SK-N-SH (cell line): Measurements from ENCODE around the gene KCTD11.

Experiments used
- CTCF ChIP-seq: fragments of 200-600 bp; sonication (generic); IDR thresholded peaks from 2 replicates; pipeline ENCODE4 v1.6.1; 2017; ENCODE audit warnings: antibody characterized with exemption, mild to moderate bottlenecking, moderate library complexity
- FOXJ3 ChIP-seq: sonication (generic); formaldehyde crosslinking; IDR thresholded peaks from 2 replicates; pipeline ENCODE4 v1.5.1; 2020; ENCODE audit warnings: mild to moderate bottlenecking, missing genetic modification reagents
- MAX ChIP-seq: IDR thresholded peaks from 2 replicates; pipeline ENCODE4 v1.4.0; 2012; ENCODE audit warnings: low read depth
- RFX5 ChIP-seq: IDR thresholded peaks from 2 replicates; pipeline ENCODE4 v1.6.1; 2012; ENCODE audit warnings: mild to moderate bottlenecking, improper control_type of control experiment, low read length
- TCF12 ChIP-seq: IDR thresholded peaks from 2 replicates; pipeline ENCODE4 v1.4.0; 2012

- TF ChIP-seq CTCF (no peak), FOXJ3 (CRISPR knock-in tag) (no peak), MAX (no peak), RFX5 (no peak), TCF12 (no peak)
Measured at GRCh38 chr17:7361906-7362305, 9.9 kb downstream of the KCTD11 start.
